Amygdala (tissue), 56 donors: ENCODE data around the gene ETV3.

ENCODE experiments used
- DNase-seq, 56 donors: peaks; one replicate each; lab custom pipeline; 2025; lab: John Stamatoyannopoulos, UW

Gene ETV3

GRCh38 chr1:157141212-157141855 lies 3.1 kb upstream of the ETV3 start:
- no peak for DNase-seq

DNA sequence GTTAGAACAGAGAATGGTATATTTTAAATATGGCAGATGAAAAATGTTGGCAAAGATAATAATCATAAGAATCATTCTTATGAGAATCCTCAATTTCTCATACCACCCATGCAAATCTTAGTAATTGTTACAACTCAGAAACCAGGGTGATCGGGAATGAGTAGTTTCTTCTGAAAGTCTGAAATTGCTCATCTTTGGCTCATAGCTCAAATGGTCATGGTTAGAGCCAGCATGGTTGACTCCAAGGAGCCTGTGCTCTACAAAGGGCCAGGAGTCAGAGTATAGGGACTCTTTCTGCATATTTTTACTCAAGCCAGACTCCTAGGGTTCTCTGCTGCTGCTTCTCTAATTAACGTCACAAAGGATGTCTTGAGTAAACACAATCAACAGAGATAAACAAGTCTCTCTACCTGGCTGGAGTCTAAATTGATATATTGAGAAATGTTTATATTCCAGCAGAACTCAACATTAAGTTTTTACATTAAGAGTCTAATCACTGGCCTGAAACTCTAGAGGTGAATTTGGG lies 1.9 kb upstream of the ETV3 start:
- no peak for DNase-seq

GRCh38 chr1:157139052-157139715 lies 989 bp upstream of the ETV3 start:
- peak in 1 of 56 donors; percentile 43 for DNase-seq

DNA sequence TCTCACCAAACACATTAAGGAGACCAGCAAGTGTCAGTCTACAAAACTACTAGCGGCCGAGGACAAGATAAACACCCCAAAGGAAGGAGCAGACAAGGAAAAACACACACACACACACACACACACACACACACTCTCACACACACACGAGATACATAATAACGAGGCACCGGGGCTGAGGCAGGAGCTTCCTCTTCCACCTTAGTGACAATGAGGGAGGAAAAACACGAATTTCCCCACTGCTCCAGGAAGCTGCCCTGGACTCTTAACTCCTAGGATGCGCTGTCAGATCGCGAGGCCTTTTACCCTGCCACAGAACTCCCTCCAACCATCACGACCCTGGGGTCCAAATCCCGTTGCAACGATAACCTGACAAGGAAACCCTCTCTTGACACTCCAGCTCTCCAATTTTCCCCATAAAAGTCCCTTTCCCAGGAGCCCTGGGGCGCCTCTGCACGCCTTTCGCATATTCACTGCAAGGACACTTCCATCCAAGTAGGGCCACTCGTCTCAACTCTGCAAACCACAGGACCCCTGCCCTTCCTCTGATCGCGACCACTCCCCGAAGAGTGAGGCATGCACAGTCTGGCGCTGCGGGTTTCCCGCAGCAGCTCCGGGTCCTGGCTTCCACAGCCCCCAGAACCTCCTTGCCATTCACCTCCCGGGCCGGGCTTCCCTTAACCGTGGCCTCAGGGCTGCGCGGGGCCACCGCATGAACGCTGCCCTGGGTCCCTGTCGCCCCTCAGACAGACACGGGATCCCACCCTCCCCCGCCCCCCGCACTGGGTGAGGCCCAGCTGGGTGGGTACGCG lies 581 bp downstream of the ETV3 start:
- DNase-seq: peak in 2 of 56 donors; percentile 20 to 49

DNA sequence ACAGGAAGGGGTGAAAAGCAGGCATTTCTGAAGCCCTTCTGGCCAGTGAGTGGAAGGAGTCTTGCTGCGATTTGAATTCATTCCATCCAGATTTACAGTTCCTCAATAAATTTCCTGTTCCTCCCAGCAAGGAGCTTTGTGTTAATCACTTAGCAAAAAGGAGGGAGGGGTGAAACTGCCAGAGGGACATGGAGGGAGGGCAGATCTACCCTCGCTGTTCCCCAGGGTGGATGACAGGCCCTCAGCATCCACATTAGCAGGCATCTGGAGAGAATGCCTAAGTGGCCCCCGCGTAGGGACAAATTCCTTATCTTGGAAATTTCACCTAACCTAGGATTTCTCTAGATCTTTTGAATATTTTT lies 1.2 kb downstream of the ETV3 start:
- DNase-seq: no peak

GRCh38 chr1:157136133-157136532 lies 2.1 kb downstream of the ETV3 start:
- no peak for DNase-seq

GRCh38 chr1:157135646-157136045 lies 2.5 kb downstream of the ETV3 start:
- DNase-seq: no peak

DNA sequence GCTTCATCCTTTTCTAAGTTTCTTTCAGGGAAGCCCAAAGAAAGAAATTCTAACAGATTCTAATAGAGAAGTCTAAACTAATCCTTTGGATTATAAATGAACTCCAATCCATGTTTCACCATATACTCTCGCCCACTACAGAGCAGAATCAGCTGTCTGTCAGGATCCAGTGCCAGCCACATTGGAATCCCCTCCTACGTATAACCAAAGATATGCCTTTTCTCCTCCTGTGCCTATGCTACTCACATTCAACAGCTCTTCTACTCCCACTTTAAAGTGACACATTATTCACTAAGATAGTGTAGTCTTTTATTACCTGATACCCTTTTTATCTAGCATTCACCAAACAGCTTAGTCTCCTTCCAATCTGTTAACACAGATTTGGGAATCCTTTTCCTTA lies 3.1 kb downstream of the ETV3 start:
- peak in 2 of 56 donors; percentile 23 to 31 for DNase-seq

- DNase-seq: no peak
These were observed 3.8 kb downstream of the ETV3 start for GRCh38 chr1:157134442-157134841.

DNA sequence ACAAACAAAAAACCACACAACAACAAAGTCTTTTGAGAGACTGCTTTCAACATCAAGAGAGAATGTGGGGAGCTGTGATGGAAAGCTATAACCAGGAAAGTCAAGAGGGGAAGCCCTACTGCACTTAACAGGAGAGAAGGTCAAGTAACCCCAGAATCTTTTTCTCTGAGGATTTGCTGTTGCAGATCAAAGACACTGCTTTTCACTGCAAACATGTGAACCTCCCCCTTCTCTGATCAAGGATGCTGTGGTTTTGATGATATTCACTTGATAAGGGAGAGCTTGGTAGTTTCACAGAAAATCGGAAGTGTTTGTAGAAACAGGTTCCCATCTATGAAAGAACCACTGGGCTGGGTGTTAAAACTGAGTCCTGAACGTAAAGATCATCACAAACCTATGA lies 4.8 kb downstream of the ETV3 start:
- no peak for DNase-seq

GRCh38 chr1:157132616-157133167 lies 5.5 kb downstream of the ETV3 start:
- no peak for DNase-seq

DNA sequence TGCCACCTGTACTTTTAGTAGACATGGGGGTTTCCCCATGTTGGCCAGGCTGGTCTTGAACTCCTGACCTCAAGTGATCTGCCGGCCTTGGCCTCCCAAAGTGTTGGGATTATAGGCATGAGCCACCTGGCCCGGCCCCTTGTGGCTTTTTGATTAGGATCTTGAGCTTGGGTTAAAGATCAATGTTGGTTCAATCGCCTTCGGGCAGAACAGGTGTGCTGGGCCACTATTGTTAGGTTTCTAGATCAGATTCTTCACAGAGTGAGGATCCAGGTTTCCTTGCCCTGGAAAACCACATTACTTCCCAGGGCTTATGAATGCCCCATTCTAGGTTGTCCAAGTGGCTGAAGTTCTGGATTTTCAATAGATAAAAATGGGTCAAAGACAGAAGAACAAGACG lies 6.1 kb downstream of the ETV3 start:
- no peak for DNase-seq

- no peak for DNase-seq
These were observed 6.9 kb downstream of the ETV3 start for GRCh38 chr1:157131281-157131680.

- DNase-seq: no peak
These were observed 13.3 kb downstream of the ETV3 start for GRCh38 chr1:157124855-157125254.

GRCh38 chr1:157119448-157119847 lies 18.7 kb downstream of the ETV3 start:
- no peak for DNase-seq

- DNase-seq: no peak
These were observed 19.2 kb downstream of the ETV3 start for GRCh38 chr1:157119008-157119407.

DNA sequence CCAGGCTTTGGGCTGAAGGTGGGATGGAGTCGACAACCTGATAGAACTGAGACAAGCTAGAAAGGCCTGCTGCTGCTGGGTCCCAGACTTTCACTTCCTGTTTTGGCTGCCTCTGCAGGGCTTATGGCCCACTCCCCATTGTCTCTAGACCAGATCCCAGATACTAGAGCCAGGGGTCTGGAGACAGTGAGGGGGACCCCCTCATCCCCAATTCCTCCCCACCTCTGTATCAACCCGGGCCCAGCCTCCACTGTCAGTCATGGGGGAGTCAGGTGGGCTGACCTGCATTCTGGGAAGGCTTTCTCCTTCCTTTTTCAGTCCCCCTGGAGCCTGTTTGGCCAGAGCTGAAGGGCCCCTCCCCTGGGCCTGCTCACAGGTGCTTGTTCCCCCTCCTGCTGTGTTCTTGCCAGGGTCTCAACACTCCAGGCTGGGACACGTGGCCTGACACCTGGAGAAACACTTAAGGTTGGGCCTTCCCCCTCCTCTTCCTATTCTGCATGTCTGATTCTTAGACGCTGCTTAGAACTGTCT lies 20.6 kb downstream of the ETV3 start:
- DNase-seq: no peak

DNA sequence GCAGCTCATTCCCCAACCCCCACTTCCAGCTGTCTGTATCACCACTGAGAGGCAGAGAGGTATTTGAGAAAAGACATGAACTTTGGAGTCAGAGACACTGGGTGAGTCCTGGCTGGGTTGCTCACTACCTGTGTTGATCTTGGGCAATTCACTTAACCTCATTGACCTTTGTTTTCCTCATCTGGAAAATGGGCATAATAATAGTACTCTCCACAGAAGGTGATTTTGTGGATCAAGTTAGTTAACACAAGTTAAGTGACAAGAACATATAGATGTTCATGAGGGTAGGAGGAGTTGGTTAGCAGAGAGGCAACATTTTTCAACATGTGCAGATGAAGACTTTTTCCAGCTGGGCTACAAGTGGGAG lies 21.5 kb downstream of the ETV3 start:
- no peak for DNase-seq

DNA sequence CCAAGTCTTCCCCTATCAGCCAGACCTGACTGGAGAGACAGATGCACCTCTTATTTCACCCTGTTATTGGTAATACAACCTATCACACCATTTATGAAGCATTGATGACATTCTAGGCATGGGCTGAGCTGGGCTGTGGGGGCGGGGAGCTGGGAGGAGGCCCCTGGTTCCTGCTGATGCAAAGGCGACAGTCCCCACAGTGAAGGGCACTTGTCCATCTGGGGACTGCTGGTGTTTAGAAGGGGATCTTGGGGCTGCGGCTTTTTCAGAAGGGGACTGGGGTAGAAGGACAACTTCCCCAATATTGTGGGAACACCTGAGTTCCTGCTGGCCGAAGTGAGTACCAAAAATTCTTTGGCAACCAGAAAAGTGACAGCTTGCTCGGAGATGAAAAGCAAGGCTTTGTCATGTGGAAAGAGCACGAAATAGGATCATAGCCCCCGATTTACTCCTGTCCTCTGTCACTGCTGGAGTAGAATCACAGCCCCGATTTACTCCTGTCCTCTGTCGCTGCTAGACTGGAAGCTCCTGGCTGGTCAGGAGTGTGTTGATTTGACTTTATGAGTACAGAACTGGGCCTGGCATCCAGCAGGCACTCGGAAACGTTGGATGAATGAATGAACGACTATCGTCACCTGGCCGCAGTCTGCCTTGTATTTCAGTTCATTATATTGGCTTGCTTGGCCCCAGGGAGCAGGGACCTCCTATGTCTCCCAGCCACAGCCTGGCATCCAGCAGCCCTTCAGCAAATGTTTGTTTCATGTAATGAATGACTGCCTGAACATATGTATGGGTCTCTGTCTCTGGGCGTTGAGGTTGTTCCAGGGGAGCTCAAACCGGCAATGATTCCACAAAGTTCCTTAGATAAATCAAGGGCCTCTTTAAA lies 22.1 kb downstream of the ETV3 start:
- no peak for DNase-seq

DNA sequence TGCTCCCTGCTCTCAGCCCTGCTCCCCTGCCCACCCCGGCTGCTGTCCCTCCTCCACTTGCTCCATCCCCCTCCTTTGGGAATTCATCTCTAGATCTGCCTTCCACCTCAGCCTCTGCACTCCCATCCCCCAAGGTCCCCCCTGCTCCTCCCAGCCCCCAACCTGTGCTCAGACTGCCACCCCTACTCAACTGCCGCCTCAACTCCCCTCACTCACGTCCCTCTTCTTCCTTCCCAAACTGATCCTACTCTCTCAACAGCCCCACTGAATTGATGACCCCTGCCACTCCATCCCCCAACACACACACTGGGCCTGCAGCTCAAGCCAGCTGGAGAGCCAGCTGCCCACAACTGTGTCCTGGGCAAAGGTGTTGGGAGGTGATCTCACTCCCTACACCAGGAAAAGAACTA lies 22.8 kb downstream of the ETV3 start:
- DNase-seq: no peak
